HEK293 (cell line): ENCODE measurements around the gene ZCCHC17.

ENCODE experiments used
- CTCF ChIA-PET: fragments of 350-600 bp; formaldehyde crosslinking; extraction: SDS; loops from one replicate; lab custom pipeline; 2021; ENCODE audit warnings: antibody characterized with exemption; lab: Yijun Ruan, JAX
- POLR2A ChIA-PET: fragments of 300-600 bp; formaldehyde crosslinking; extraction: SDS; loops from one replicate; lab custom pipeline; 2020; ENCODE audit warnings: antibody characterized with exemption, inconsistent platforms; lab: Yijun Ruan, JAX
- H3K27ac ChIP-seq: fragments of 200-500 bp; sonication (Bioruptor generic); 2 replicates; pipeline ENCODE4 v1.5.1; 2014; ENCODE audit warnings: low read depth, low read length, control low read depth, inconsistent platforms; ENCODE audit errors: extremely low read depth
- H3K36me3 ChIP-seq, 2 experiments: fragments of 200-500 bp in 1 of 2; sonication (Bioruptor generic) in 1 of 2; 1 replicate in 1 of 2; 2 replicates in 1 of 2; pipeline ENCODE4 v1.5.1; 2014 to 2017; ENCODE audit warnings: inconsistent platforms in 2 of 2, low read length in 2 of 2; ENCODE audit not compliant: control insufficient read depth in 2 of 2, insufficient read depth in 1 of 2
- H3K4me1 ChIP-seq: fragments of 200-500 bp; sonication (Bioruptor generic); 2 replicates; pipeline ENCODE4 v1.5.1; 2014; ENCODE audit warnings: mild to moderate bottlenecking, low read length, inconsistent platforms; ENCODE audit not compliant: control insufficient read depth, insufficient read depth
- H3K4me3 ChIP-seq: 2 replicates; pipeline ENCODE4 v1.5.1; 2011; ENCODE audit warnings: low read depth, mild to moderate bottlenecking, control low read depth, low read length, moderate library complexity
- H3K9me3 ChIP-seq: fragments of 200-500 bp; sonication (Bioruptor generic); 2 replicates; pipeline ENCODE4 v1.5.1; 2014; ENCODE audit warnings: low read depth, low read length, inconsistent platforms; ENCODE audit not compliant: control insufficient read depth, insufficient read depth
- BCL11A ChIP-seq: fragments of 450-650 bp; formaldehyde crosslinking; IDR thresholded peaks from 2 replicates; pipeline ENCODE4 v1.5.1; 2016; ENCODE audit warnings: low read depth, missing biosample characterization, missing genetic modification characterization
- BCL6B ChIP-seq: fragments of 450-650 bp; formaldehyde crosslinking; IDR thresholded peaks from 2 replicates; pipeline ENCODE4 v1.5.1; 2017; ENCODE audit warnings: missing biosample characterization, missing genetic modification characterization
- HOXD13 ChIP-seq: sonication (generic); formaldehyde crosslinking; IDR thresholded peaks from 2 replicates; pipeline ENCODE4 v1.8.0; 2022; ENCODE audit warnings: missing genetic modification reagents, borderline replicate concordance
- OVOL3 ChIP-seq: fragments of 450-650 bp; formaldehyde crosslinking; IDR thresholded peaks from 2 replicates; pipeline ENCODE4 v1.5.1; 2016; ENCODE audit warnings: missing biosample characterization, missing genetic modification characterization
- REST ChIP-seq: fragments of 450-650 bp; formaldehyde crosslinking; IDR thresholded peaks from 2 replicates; pipeline ENCODE4 v1.5.1; 2016; ENCODE audit warnings: missing biosample characterization, missing genetic modification characterization
- SP2 ChIP-seq: fragments of 450-650 bp; formaldehyde crosslinking; IDR thresholded peaks from 2 replicates; pipeline ENCODE4 v1.5.1; 2016; ENCODE audit warnings: missing biosample characterization, missing genetic modification characterization
- SP3 ChIP-seq: fragments of 450-650 bp; formaldehyde crosslinking; IDR thresholded peaks from 2 replicates; pipeline ENCODE4 v1.5.1; 2016; ENCODE audit warnings: missing biosample characterization, missing genetic modification characterization
- SP7 ChIP-seq: fragments of 450-650 bp; formaldehyde crosslinking; IDR thresholded peaks from 2 replicates; pipeline ENCODE4 v1.5.1; 2016; ENCODE audit warnings: missing biosample characterization, missing genetic modification characterization
- TRIM28 ChIP-seq: IDR thresholded peaks from 2 replicates; pipeline ENCODE4 v1.6.1; 2011; ENCODE audit warnings: low read length, control low read depth, borderline replicate concordance
- ZBTB20 ChIP-seq: fragments of 450-650 bp; formaldehyde crosslinking; IDR thresholded peaks from 2 replicates; pipeline ENCODE4 v1.5.1; 2016; ENCODE audit warnings: missing biosample characterization, missing genetic modification characterization
- ZNF138 ChIP-seq: fragments of 450-650 bp; formaldehyde crosslinking; IDR thresholded peaks from 2 replicates; pipeline ENCODE4 v1.5.1; 2016; ENCODE audit warnings: missing biosample characterization, missing genetic modification characterization, borderline replicate concordance
- ZNF23 ChIP-seq: fragments of 450-650 bp; formaldehyde crosslinking; IDR thresholded peaks from 2 replicates; pipeline ENCODE4 v1.5.1; 2016; ENCODE audit warnings: missing biosample characterization, missing genetic modification characterization, borderline replicate concordance
- ZNF239 ChIP-seq: fragments of 450-650 bp; formaldehyde crosslinking; IDR thresholded peaks from 2 replicates; pipeline ENCODE4 v1.5.1; 2016; ENCODE audit warnings: missing biosample characterization, missing genetic modification characterization
- ZNF341 ChIP-seq: fragments of 450-650 bp; formaldehyde crosslinking; IDR thresholded peaks from 2 replicates; pipeline ENCODE4; 2016; ENCODE audit warnings: low read depth, missing biosample characterization, missing genetic modification characterization
- ZNF391 ChIP-seq: fragments of 450-650 bp; formaldehyde crosslinking; IDR thresholded peaks from 2 replicates; pipeline ENCODE4 v1.5.1; 2016; ENCODE audit warnings: low read depth, missing biosample characterization, missing genetic modification characterization, borderline replicate concordance
- ZNF398 ChIP-seq: fragments of 450-650 bp; formaldehyde crosslinking; IDR thresholded peaks from 2 replicates; pipeline ENCODE4 v1.5.1; 2017; ENCODE audit warnings: missing biosample characterization, missing genetic modification characterization
- ZNF501 ChIP-seq: fragments of 450-650 bp; formaldehyde crosslinking; IDR thresholded peaks from 2 replicates; pipeline ENCODE4 v1.5.1; 2016; ENCODE audit warnings: missing biosample characterization, missing genetic modification characterization
- ZNF580 ChIP-seq: fragments of 450-650 bp; formaldehyde crosslinking; IDR thresholded peaks from 2 replicates; pipeline ENCODE4 v1.5.1; 2016; ENCODE audit warnings: missing biosample characterization, missing genetic modification characterization
- ZNF624 ChIP-seq: fragments of 450-650 bp; formaldehyde crosslinking; IDR thresholded peaks from 2 replicates; pipeline ENCODE4 v1.5.1; 2017; ENCODE audit warnings: missing biosample characterization, missing genetic modification characterization
- ZNF626 ChIP-seq: fragments of 450-650 bp; sonication (Bioruptor Pico); formaldehyde crosslinking; IDR thresholded peaks from 2 replicates; pipeline ENCODE4 v1.5.1; 2018; ENCODE audit warnings: missing biosample characterization, missing genetic modification characterization, inconsistent platforms
- TF ChIP-seq, protein P1 (sequence below): fragments of 450-650 bp; formaldehyde crosslinking; IDR thresholded peaks from 2 replicates; pipeline ENCODE4 v1.5.1; 2016; ENCODE audit warnings: missing biosample characterization, missing genetic modification characterization
- TF ChIP-seq, protein P2 (sequence below): fragments of 450-650 bp; formaldehyde crosslinking; IDR thresholded peaks from 2 replicates; pipeline ENCODE4 v1.5.1; 2016; ENCODE audit warnings: missing biosample characterization, missing genetic modification characterization, borderline replicate concordance

Gene ZCCHC17

DNA sequence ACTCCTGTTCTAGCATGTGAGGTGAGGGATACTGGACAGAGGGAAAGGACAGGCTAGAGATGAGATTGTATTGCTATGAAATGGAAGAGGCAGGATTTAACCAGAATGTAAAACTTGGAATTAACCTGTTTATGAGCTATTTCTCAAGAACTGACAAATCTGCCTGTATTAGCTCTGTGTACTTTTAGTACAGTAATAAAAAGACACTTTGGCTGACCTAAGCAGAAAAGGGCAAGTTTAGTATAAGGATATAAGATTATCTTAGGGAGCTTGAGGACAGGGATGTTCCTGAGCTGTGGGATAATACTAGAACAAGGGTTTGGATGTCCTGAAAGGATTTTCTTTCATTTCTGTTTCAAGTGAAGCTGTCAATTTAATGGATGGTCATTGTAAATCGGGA, 11.2 kb downstream of the ZCCHC17 start:
- TF ChIP-seq SP2 (tag by site-specific recombination), result no peak
- TF ChIP-seq, protein P1, sequence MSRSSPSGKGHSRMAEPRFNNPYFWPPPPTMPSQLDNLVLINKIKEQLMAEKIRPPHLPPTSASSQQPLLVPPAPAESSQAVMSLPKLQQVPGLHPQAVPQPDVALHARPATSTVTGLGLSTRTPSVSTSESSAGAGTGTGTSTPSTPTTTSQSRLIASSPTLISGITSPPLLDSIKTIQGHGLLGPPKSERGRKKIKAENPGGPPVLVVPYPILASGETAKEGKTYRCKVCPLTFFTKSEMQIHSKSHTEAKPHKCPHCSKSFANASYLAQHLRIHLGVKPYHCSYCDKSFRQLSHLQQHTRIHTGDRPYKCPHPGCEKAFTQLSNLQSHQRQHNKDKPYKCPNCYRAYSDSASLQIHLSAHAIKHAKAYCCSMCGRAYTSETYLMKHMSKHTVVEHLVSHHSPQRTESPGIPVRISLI (tag by site-specific recombination), result no peak
- TF ChIP-seq ZNF580, result no peak
- TF ChIP-seq BCL6B (tag by site-specific recombination), result no peak
- no peak for TF ChIP-seq HOXD13 (CRISPR knock-in tag)
- TF ChIP-seq TRIM28, result no peak
- TF ChIP-seq ZNF398 (tag by site-specific recombination), result no peak
- Histone ChIP-seq H3K4me1 (0 out of 2 replicates have a peak, but pooled peaks cover 2% of the 10 kb centered on the region), H3K4me3 (no peak overlapping the region), H3K9me3 (no peaks in the 10 kb centered on the region), H3K27ac (no peak overlapping the region), H3K36me3 (peaks cover 10 to 47% of the 10 kb centered on the region in 2 experiments)
- ChIA-PET POLR2A (interaction anchor here (3.8 kb wide), 1 partner anchor 11 kb away, joined by 19 read pairs; the partner anchor contains the start of genes SNRNP40 and ZCCHC17), CTCF (interaction anchor here (1.0 to 1.4 kb wide), 3 partner anchors 11 to 123 kb away, joined by 3 to 6 read pairs (median 3); partner anchors contain the start of genes SNRNP40 and ZCCHC17)

- no peak overlapping the region for H3K27ac ChIP-seq
- H3K4me1 ChIP-seq, result 0 out of 2 replicates have a peak, but pooled peaks cover 2% of the 10 kb centered on the region
- ChIA-PET CTCF (interaction anchor here (0.7 kb wide), 1 partner anchor 51 kb away, joined by 4 read pairs; no protein-coding TSS in a partner anchor), POLR2A (interaction anchor here (0.9 kb wide), 1 partner anchor 13 kb away, joined by 3 read pairs; the partner anchor contains the start of genes SNRNP40 and ZCCHC17)
- H3K4me3 ChIP-seq, result no peak overlapping the region
- no peaks in the 10 kb centered on the region for H3K9me3 ChIP-seq
- peaks cover 26 to 66% of the 10 kb centered on the region in 2 experiments for H3K36me3 ChIP-seq
- TF ChIP-seq ZNF501 (tag by site-specific recombination) (no peak), ZNF138 (tag by site-specific recombination) (no peak), ZNF341 (tag by site-specific recombination) (no peak), ZBTB20 (tag by site-specific recombination) (no peak), ZNF624 (tag by site-specific recombination) (no peak), ZNF23 (tag by site-specific recombination) (no peak), SP3 (tag by site-specific recombination) (no peak), BCL11A (tag by site-specific recombination) (no peak), SP7 (tag by site-specific recombination) (no peak), OVOL3 (tag by site-specific recombination) (no peak), REST (tag by site-specific recombination) (no peak), ZNF239 (tag by site-specific recombination) (no peak), ZNF626 (no peak), ZNF398 (tag by site-specific recombination) (no peak), ZNF391 (no peak)
- TF ChIP-seq, protein P2, sequence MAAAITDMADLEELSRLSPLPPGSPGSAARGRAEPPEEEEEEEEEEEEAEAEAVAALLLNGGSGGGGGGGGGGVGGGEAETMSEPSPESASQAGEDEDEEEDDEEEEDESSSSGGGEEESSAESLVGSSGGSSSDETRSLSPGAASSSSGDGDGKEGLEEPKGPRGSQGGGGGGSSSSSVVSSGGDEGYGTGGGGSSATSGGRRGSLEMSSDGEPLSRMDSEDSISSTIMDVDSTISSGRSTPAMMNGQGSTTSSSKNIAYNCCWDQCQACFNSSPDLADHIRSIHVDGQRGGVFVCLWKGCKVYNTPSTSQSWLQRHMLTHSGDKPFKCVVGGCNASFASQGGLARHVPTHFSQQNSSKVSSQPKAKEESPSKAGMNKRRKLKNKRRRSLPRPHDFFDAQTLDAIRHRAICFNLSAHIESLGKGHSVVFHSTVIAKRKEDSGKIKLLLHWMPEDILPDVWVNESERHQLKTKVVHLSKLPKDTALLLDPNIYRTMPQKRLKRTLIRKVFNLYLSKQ (tag by site-specific recombination), result no peak
These were observed 13.4 kb downstream of the ZCCHC17 start for GRCh38 chr1:31310198-31310597.
